Stimulated activated CD8-positive, alpha-beta memory T cell treated with anti-CD3 and anti-CD28 coated beads, Interleukin-4, amount 100 ng/mL, for 48 hours (primary cell): ENCODE results near the gene PSTK.

ENCODE experiments used
- DNase-seq: peaks from one replicate; pipeline ENCODE4 v3.0.0-alpha.2; 2020

Gene PSTK

DNA sequence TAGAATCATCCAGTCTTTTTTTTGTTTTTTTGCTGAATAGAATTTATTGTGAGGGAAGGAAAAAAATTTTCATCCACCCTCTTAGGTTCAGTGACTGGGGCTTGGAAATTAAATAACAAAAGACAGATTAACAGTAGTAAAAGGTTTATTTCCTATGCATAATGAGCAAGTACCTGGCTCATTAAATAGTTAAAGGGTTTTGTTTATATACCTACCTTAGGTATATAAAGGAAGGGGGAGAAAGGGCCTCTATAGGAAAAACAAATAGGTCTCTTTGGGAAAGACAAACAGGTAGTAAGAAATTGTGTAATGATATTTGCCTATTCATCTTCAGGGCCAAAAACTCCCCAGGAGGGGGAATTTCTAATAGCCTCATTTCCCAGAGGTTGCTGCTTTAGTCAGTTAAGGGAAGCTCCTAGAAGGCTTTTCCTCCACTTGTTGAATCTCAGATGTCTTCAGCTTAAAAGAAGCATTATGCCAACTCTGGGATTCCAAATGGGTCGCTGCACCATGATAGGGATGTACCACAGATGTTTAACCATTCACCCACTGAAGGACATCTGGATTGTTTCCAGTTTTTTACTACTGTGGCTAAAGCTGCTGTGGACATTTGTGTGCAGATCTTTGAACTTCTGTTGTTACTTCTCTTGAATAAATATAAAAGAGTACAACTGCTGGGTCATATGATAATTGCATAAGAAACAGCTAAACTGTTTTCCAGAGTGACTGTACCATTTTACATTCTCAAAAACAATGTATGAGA lies 39.9 kb downstream of the PSTK start:
- DNase-seq = no peak

DNA sequence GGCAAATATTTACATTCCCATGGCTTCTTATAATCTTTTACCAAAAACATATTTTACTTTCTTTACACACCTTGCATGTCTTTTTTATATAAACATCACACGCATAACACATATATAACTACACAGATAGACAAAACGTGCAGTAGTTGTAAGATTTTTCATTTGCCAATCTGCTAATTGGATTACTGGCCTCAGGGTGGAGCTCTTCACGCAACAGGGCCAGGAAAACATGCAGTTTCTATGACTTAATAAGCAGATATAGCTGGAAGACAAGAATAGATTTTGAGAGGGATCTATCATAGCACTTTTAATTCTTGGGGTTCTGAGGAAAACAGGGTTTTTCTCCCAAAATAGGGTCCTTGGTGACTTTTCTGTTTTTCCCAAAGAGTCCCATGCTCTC lies 41.3 kb downstream of the PSTK start:
- DNase-seq = no peak

GRCh38 chr10:123024540-123024939 lies 44.3 kb downstream of the PSTK start:
- DNase-seq = no peak

GRCh38 chr10:123026302-123026701 lies 46.1 kb downstream of the PSTK start:
- DNase-seq = no peak

GRCh38 chr10:123027861-123028260 lies 47.7 kb downstream of the PSTK start:
- no peak for DNase-seq

- no peak for DNase-seq
These were observed 50.9 kb downstream of the PSTK start for GRCh38 chr10:123031124-123031523.

DNA sequence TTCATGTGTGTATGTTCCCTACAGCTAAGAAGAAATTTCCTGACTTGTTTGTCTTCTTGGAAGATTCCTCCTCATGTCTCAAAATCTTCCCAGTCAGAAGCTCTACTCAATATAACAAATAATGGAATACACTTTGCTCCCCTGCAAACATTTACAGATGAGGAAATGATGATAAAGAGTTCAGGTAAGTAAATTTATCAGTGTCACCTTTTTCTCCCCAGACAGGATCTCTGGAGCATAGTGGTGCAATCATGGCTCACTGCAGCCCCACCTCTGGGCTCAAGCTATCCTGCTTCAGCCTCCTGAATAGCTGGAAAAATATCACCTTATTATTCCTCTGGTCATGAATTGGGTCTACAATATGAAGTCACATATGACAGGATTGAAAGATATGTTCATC lies 54.1 kb downstream of the PSTK start:
- no peak for DNase-seq

- no peak for DNase-seq
These were observed 55.4 kb downstream of the PSTK start for GRCh38 chr10:123035467-123036086.

GRCh38 chr10:123038782-123039631 lies 58.8 kb downstream of the PSTK start:
- no peak for DNase-seq

GRCh38 chr10:123039632-123039930 lies 59.4 kb downstream of the PSTK start:
- no peak for DNase-seq
